GM18526 (cell line): ENCODE measurements around the gene ABCA4.

ENCODE experiments used
- POLR2A ChIP-seq: IDR thresholded peaks from 3 replicates; pipeline ENCODE4 v1.6.1; 2011; ENCODE audit not compliant: insufficient read length; ENCODE audit errors: extremely low read depth

The ABCA4 gene

GRCh38 chr1:94017155-94017829 lies 103.7 kb downstream of the ABCA4 start:
- TF ChIP-seq POLR2A, result no peak

DNA sequence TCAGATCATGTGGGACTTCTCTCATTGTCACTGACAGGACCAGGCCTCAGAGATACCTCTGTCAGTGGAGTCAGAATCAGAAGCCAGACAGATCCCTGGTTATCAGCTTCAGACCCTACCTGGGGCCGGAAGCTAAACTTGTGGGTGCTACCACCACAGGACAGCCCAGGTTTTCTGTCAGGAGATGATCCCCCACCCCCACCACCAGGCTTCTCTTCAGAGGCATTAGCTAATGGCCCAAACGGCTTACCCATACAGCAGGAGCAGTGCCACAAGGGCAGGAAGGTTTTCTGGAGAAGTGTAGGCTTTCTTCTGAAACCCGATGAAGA lies 105.5 kb downstream of the ABCA4 start:
- no peak for TF ChIP-seq POLR2A

- no peak for TF ChIP-seq POLR2A
Observed at GRCh38 chr1:94014635-94015488, 106.1 kb downstream of the ABCA4 start.

DNA sequence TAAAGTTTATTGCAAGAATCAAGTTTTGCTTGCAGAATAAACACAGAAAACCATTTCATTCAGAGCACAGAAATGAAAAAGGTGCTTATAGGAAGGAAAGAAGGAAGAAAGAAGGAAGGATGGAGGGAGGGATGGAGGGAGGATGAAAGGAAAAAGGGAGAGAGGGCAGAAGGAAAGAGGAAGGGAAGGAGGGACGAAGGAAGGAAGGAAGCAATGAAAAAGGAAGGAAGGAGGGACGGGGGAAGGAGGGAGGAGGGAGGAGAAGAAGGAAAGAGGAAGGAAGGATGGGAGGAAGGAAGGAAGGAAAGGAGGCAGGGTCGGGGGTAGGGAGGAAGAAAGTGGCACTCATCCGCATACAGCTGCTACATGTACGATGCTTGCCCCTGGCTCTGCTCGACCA lies 106.9 kb downstream of the ABCA4 start:
- no peak for TF ChIP-seq POLR2A

DNA sequence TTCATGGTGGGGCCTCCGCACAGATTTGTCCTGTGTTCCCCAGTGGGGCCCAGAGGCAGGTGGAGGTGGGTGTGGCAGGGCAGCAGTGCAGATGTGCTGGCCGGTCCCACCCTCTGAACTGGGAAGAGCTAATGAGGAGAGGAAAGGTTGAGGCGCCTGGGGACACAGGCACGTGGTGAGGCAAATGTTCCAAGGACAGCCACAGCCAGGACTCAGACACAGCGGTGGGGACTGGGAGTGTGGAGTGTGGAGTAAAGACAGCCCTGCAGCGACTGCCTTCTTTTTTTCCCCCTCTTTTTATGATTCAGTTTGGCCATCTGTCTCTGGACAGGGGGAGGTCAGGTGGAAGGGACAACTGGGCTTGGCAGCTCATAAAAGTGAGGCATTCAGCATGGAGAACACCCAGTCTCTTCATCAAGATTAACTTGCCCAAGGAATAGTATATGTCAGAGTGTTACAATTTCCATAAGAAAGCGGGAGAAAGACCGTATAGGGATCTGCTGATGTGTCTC lies 107.5 kb downstream of the ABCA4 start:
- TF ChIP-seq POLR2A, result no peak

DNA sequence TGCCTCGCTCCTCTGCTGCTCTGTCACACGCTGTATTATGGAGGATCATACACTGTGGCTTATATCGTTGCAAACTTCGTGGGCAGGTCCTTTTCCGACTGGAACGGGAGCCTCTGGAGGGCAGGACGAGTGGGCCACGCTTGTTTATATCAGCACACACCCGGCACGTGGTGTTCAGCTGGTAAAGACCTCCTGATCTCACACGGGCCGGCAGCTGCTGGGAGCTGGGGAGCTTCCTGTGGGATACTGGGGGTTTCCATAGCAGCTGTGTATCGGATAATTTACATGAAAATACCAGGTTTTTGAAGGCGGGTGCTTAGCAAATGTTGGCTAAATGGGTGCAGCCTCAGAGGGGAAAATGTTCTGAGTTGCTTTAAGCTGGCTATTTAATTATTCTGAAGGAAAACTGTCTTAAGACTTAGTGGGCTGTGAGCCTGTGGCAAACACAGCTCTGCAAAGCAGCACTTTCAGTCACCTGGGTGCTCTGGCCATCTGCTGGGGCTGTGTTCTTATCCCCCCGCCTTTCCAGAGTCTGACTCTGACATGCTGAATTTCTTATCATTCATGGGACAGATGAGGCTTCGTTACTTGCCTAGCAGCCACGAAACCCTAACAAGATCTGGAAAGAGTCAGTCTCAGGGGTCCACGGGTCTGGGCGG lies 108.1 kb downstream of the ABCA4 start:
- no peak for TF ChIP-seq POLR2A

DNA sequence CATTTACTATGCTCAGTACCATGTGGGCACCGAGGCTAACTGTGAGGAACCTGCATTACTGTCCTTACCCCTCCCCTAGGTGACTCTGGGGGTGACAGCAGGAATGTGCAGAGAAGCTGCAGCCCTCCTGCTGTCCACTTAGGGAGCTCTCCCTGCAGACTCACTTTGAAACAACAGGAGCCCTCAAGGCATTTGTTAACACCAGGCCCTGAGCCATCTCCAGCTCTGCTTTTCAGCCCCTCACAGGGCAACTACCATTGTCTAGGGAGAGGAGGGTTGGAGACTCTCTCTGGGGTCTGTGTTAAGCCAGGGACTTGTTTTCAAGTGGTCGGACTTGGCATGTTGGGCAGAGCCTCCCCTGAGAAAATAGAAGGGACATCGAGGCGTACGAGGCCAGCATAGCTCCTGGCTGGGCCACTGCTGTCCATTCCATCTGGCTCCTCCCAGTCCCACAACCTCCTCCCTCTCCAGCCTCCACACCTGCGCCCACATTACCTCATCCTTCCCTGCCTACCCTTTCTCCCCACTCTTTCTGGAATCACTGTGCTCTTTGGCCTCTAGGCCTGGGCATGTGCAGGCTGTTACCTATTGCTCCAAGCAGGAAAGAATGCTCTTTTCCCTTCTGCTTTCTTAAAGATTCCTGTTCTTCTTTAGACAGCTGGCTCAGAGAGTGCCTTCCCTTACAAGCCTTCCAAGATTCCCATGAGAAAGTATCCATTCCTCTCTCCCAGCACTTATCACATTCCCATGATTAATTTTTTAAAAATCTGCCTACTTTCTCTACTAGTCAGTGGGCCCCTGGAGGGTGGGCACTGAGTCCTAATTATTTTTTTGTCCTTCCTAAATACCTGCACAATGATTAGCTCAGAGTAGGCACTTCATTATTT lies 109.0 kb downstream of the ABCA4 start:
- TF ChIP-seq POLR2A, result no peak

DNA sequence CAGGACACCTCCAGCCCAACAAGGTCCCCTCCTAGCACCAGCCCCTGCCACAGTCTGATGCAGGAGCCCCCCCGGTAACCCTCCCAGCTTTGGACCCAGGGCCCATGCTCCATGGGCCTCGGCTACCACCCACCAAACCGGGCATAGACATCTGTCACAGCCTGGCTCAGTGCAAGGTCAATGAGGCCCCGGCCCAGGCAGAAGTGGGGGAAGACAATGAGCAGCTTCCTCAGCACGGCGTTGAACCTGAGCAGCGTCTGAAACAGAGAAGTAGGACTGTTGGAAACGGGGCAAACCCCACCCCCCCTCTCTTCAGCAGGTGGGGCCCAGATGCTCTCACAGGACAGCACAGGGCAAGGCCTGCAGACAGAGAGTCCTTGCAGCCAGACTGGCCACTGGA lies 109.8 kb downstream of the ABCA4 start:
- TF ChIP-seq POLR2A, result no peak

DNA sequence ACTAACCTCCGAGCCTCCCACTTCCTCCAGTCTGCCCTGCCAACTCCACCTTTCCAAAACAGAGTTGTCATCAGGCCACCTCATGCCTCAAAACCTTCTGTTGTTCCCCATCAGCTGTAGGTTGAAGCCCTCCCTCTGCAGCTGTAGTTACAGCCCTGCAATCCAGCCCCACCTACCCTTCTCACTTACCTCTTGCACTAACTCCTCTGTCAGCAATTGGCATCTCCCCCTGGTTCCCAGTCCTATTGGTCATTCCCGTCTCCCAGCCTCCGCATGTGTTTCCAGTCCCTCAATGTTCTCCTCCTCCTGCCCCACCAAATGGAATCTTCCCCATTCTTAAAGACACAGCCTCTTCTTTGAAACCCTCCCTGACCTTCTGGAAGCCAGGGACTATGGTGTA lies 111.6 kb downstream of the ABCA4 start:
- no peak for TF ChIP-seq POLR2A

GRCh38 chr1:94006604-94007003 lies 114.3 kb downstream of the ABCA4 start:
- TF ChIP-seq POLR2A, result no peak

GRCh38 chr1:94004924-94005323 lies 116.0 kb downstream of the ABCA4 start:
- no peak for TF ChIP-seq POLR2A

- TF ChIP-seq POLR2A, result no peak
Observed at GRCh38 chr1:94002046-94002787, 118.7 kb downstream of the ABCA4 start.

DNA sequence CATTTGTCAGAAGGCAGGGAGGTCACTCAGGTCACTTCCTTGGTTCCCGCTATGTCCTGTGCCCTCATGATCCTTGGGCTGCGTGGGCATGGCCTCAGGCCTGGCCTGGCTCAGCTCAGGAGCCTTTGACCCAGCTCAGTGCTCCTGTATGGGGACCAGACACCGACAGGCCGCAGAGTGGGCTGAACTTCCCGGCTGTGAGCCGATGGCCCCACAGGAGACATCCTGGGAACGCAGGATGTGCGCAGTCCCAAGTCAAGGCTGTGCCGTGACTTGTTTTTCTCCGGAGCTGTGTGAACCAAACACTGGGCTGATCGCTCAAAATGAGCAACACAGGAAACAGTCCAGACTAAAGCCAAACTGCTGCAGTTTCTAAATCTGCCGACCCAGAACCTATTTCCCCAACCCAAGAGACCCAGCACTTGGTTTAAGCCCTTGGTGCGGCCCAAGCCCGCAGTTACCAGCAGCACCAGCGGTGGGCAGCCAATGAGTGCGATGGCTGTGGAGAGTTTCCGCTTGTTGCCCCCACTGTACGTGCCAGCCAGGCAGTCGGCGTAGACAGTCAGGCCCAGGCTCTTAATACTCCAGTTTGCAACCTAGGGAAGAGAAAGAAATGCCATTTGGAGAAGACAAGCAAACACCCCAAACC lies 119.4 kb downstream of the ABCA4 start:
- no peak for TF ChIP-seq POLR2A
